GM18868 (cell line): ENCODE measurements around the gene HEATR5A.
"Not testable (repeated sequence)": the region's sequence is repeated elsewhere in the genome, so short reads cannot be mapped to it uniquely, and the experiment has no call there.

Experiments
- ATAC-seq: cut with Tn5 transposase; IDR thresholded peaks from one replicate; pipeline ENCODE4 v1.9.1; 2021; ENCODE audit warnings: mild to moderate bottlenecking, moderate library complexity; ENCODE audit not compliant: unreplicated experiment

HEATR5A gene

DNA sequence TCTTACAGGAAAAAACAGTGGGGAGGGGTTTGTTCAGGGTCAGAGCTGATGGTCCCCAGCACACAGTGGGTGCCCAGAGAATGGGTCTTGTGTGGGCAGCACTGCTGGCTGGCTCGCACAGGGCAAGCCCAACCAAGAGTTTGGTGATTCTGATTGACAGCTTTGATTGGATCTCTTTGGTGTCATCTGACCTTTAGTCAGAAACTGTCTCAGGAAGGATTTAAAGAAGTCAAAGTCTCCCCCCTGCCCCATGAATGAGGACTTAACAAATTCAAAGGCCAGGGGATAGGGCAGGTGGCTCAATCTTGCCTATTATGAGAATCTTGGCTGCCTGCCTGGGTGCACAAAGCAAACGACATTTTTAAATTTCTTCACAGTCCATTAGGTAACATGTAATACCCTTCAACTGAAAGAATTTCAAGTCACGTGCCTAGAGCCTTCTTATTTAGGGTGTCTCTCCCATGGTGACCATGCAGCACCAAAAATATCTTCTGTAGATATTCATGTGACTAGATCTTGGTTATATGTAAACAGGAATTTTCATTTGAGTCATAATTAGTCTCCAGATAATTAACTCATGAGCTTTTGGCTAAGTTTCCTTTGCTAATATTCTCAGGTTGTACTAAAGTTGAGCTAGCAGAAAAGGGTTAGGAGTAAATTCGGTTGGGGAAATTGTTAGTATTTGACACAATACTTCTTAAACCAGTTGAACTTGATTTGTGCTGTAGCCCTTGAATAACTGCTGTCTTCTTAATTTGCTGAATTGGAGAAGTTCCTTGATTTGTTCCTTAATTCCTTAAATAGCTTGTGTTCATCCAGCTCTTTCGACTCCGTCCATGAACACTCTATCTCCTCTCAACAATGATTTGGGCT is 158.3 kb downstream of the HEATR5A start:
- ATAC-seq, result peak; percentile 51

DNA sequence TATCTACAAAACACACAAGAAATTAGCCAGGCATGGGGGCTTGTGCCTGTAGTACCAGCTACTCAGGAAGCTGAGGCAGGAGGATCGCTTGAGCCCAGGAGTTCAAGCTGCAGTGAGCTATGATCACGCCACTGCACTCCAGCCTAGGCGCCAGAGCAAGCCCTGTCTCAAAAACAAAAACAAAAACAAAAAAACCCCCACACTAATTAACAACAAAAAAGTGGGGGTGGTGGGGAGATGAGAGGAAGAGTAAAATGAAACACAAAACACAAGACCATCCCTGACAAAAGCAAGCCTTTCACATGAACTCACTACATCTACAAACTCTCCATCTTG is 158.9 kb downstream of the HEATR5A start:
- ATAC-seq, result no peak

DNA sequence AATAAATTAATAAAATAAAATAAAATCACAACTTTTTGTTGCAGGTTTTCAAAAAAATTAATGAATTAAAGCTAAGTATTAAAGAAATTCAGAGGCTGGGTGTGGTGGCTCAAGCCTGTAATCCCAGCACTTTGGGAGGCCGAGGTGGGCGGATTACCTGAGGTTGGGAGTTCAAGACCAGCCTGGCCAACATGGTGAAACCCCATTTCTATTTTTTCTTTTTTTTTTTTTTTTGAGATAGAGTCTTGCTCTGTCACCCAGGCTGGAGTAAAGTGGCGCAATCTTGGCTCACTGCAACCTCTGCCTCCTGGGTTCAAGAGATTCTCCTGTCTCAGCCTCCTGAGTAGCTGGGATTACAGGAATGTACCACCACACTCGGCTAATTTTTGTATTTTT is 161.3 kb downstream of the HEATR5A start:
- not testable (repeated sequence) for ATAC-seq

DNA sequence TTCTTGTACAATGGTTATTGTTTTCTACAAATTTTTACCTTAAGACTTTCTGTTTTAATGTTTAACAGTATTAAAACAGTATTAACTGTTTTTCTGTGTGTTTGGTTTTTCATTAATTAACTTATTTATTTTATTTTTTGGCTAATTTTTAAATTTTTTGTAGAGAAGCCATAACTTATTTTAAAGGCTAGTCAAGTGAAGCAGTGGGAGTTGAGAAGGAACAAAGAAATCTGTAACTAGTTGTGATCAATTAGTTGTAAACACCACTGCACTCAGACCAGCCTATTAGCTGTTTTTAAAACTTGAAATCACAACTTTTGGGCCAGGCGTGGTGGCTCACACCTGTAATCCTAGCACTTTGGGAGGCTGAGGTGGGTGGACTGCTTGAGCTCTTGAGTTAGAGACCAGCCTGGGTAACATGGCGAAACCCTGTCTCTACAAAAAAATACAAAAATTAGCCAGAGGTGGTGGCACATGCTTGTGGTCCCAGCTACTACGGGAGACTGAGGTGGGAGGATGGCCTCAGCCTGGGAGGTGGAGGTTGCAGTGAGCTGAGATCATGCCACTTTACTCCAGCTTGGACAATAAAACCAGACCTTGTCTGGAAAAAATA is 161.8 kb downstream of the HEATR5A start:
- no peak for ATAC-seq

DNA sequence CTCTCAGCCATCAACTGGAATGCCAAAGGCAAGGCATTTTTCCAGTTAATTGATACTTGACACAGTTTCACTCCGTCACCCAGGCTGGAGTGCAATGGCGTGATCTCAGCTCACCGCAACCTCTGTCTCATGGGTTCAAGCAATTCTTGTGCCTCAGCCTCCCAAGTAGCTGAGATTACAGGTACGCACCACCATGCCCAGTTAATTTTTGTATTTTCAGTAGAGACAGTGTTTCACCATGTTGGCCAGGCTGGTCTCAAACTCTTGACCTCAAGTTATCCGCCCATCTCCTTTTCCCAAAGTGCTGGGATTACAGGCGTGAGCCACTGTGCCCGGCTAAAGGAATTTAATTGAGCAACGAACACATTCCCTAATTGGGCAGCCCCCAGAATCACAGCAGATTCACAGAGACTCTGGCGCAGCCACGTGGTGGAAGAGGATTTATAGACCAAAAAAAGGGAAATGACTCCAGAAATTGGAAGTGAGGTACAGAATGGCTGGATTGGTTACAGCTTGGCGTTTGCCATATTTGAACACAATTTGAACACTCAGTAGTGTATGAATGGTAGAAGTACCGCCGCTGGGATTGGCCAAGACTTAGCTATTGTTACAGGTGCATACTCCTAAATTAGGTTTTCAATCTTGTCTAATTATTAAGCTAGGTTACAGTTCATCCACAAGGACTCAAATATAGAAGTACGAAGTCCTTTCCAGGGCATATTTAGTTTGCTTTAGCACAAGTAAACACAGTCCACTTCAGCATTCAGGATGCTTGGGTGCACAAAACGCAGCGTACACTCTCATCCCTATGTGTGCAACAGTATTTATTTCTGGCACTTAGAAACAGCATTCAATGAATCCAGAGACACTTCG is 162.6 kb downstream of the HEATR5A start:
- not testable (repeated sequence) for ATAC-seq

DNA sequence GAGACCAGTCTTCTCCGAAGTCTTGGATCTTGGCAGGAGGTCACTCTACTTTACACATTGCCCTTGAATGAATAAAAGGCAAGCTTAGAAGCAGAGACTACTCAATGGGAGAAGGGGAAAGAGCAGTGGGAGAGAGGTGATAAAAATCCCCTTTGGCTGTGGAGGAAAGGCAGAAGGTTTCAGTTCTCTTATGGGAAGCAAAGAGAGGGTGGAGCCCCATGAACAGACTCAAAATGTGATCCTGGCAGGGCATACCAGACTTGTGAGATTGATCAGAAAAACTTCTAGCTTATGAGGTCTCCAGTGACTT is 163.2 kb downstream of the HEATR5A start:
- no peak for ATAC-seq

DNA sequence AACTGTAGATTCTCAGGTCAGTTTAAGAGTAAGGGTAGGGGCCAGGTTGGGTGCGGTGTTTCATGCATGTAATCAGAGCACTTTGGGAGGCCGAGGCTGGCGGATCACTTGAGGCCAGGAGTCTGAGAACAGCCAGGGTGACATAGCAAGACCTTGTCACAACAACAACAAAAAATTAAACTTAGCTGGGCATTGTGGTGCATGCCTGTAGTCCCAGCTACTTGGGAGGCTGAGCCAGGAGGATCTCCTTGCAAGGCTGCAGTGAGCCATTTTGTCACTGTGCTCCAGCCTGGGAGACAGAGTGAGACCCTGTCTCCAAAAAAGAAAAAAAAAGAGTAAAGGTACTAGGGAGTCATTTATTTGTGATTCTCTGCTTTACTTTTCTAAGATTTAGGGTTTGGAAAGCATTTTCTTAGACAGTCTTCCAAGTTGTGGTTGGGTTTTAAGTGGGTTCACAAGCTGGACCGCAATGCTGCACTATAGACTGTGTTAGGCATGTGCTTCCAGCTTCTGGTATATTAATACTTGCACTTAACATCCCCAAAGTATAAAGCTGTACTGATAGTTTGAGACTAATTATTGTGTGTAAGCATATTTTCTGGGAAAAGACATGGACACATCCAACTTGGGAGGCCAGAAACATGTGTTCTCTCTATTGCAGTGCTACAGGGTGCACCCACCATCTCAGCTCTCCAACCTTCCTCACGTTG is 163.7 kb downstream of the HEATR5A start:
- no peak for ATAC-seq

DNA sequence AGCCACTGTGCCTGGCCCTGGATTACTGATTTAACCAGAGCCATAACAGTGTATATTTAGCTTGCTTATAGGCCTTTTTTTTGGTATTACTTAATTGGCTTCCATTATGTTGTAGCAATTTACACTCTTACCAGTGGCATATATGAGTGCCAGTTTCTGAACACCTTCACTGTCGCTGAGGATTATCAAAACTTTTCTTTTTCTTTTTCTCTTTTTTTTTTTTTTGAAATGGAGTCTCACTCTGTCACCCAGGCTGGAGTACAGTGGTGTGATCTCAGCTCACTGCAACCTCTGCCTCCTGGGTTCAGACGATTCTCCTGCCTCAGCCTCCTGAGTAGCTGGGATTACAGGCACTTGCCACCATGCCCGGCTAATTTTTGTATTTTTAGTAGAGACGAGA is 164.4 kb downstream of the HEATR5A start:
- not testable (repeated sequence) for ATAC-seq

DNA sequence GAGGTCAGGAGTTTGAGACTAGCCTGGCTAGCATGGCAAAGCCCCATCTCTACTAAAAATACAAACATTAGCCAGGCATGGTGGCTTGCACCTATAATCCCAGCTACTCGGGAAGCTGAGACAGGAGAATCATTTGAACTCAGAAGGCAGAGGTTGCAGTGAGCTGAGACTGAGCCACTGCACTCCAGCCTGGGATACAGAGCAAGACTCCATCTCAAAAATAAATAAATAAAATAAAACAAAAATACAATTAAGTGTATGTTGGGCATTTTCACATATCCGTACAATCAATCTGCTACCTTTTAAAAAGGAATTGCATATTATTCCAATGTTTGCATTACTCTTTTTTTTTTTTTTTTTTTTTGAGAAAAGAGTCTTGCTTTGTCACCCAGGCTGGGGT is 165.1 kb downstream of the HEATR5A start:
- ATAC-seq, result no peak

DNA sequence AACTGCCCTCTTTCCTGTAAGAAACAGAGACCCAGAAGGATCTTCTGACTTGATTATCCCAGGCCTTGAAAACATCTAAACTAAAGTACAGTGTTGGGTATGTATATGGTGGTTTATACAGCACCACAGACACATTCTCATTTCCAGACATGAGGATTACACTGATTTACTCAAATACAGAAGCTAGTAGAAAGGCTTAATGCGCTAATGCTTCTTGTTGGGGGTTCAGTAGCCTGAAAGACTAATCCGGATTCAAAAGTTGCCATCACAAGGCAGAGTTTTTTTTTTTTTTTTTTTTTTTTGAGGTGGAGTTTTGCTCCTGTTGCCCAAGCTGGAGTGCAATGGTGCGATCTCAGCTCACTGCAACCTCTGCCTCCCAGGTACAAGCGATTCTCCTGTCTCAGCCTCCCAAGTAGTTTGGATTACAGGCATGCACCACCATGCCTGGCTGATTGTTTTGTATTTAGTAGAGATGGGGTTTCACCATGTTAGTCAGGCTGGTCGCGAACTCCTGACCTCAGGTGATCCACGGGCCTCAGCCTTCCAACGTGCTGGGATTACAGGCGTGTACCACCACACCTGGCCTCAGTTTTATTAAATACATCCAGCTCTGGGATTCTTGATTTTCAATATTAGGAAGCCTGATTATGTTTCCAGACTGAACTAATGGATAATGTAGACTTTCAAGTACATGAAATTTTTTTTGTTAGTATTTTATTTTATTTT is 166.4 kb downstream of the HEATR5A start:
- ATAC-seq, result no peak

DNA sequence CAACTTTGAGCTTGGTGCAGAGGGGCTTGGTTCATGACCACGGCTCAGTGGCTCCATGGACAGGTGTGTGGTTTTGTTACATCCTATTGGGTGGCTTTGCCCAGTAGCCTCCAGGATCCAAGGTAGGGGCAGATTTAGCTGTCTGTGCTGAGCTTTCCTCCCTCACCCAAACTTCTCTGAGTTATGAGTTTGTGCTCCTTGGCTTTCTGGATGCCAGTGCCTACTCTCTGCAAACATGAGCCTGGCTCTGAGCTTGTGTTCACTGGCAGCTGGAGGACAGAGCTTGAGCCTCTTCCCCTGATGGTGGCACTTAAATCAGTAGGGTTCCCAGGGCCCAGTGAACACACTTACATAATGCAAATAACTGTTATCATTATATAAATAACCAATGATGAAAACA is 167.5 kb downstream of the HEATR5A start:
- no peak for ATAC-seq

DNA sequence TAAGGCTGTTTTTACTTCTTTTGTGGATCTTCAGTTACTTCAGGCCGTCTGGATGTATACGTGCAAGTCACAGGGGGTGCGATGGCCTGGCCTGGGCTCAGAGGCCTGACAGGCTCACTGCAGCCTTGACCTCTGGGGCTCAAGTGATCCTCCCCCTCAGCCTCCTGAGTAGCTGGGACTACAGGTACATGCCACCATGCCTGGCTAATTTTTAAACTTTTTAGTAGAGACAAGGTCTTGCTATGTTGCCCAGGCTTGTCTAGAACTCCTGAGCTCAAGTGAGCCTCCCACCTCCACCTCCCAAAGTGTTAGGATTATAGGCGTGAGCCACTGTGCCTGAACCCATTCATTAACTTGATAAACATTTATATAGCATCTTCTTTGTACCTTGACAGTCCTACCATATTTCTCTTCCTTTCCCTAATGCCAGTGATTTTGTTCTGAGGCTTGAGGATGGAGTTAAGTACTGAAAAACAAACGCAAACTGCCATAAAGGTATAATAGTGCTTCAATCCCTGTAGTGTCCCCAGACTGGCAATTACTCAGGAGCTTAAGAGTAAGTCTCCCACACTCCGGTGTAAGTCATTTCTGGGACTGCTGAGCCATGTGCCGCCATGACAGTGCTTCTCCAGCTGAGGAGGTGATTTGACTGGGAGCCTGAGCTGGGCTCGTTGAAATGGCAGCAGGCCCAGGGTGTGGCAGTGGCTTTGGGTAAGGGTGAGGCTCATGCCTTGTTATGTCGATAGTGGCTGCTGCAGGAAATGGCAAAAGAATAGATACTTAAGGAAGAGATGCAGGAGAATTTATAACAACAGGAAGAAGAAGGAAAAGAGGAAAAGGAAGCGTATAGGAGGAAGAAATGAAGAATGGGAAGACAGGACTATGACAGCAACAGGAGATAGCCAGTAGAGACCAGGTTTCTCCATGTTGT is 169.1 kb downstream of the HEATR5A start:
- no peak for ATAC-seq

DNA sequence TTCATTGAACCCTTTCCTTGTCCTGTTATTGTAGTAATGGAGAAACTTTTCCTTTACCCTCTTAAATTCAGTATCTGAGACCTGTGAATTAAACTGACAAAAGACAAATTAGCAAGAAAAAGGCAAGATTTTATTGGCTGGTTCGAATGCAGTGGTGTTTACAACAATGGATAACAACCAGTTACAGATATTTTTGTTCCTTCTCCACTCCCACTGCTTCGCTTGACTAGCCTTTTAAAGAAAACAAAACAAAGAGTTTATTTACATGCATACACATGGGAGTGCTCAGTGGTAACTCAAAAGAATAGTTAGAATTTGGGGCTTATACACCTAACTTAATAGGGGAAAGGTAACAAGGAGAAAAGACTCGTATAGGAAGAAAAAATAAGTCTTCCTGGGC is 175.7 kb downstream of the HEATR5A start:
- no peak for ATAC-seq

DNA sequence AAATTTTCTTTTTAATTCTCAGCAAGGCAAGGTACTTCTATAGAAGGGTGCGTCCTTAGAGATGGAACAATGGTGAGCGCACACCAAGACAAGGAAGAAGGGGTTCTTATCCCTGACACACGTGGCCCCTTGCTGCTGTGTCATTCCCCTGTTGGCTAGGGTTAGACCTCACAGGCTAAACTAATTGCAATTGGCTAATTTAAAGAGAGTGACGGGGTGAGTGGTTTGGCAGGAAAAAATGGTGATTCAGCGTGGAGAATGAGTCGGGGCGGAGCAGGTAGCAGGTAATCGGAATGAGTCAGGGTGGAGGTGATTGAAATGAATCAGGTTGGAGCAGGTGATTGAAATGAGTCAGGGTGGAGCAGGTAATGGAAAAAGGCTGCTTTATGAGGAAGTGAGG is 176.5 kb downstream of the HEATR5A start:
- ATAC-seq, result no peak

DNA sequence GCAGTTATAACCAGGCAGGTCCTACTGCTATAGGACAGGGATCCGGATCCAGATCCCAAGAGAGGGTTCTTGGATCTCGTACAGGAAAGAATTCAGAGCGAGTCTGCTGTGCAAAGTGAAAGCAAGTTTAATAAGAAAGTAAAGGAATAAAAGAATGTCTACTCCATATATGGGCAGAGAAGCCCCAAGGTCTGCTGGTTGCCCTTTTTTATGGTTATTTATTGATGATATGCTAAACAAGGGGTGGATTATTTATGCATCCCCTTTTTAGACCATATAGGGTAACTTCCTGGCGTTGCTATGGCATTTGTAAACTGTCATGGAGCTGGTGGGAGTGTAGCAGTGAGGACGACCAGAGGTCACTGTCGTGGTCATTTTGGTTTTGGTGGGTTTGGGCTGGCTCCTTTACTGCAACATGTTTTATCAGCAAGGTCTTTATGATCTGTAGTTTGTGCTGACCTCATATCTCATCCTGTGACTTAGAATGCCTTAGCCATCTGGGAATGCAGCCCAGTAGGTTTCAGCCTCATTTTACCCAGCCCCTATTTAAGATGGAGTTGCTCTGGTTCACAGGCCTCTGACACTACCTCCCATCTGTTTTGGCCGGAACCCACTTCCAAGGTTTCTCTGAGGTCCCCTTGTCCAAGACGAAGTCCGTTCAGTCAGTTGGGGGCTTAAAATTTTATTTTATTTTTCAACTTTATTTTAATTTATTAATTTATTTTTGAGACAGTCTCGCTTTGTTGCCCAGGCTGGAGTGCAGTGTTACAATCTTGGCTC is 178.0 kb downstream of the HEATR5A start:
- not testable (repeated sequence) for ATAC-seq
